IMR-90 (cell line): ENCODE results near the gene POLR3E.
"Not testable (repeated sequence)": the region's sequence is repeated elsewhere in the genome, so short reads cannot be mapped to it uniquely, and the experiment has no call there.

Experiments
- BHLHE40 ChIP-seq: fragments of 150-350 bp; IDR thresholded peaks from 2 replicates; pipeline ENCODE4 v1.6.1; 2016; ENCODE audit warnings: mild to moderate bottlenecking, low read depth, low read length
- CEBPB ChIP-seq: IDR thresholded peaks from 2 replicates; pipeline ENCODE4 v1.6.1; 2012; ENCODE audit warnings: low read depth, low read length, improper control_type of control experiment
- CTCF ChIP-seq: conservative IDR thresholded peaks from 2 replicates; pipeline ENCODE4 v1.5.1; 2012; ENCODE audit warnings: mild to moderate bottlenecking, low read depth, low read length, improper control_type of control experiment
- FOS ChIP-seq: fragments of 150-350 bp; IDR thresholded peaks from 2 replicates; pipeline ENCODE4 v1.6.1; 2016; ENCODE audit warnings: low read depth, low read length
- MAFK ChIP-seq: IDR thresholded peaks from 2 replicates; pipeline ENCODE4 v1.6.1; 2012; ENCODE audit warnings: low read depth, low read length, improper control_type of control experiment
- POLR2A ChIP-seq: IDR thresholded peaks from 2 replicates; pipeline ENCODE4 v1.6.1; 2012; ENCODE audit warnings: mild to moderate bottlenecking, low read depth, low read length
- RAD21 ChIP-seq: IDR thresholded peaks from 2 replicates; pipeline ENCODE4 v1.6.1; 2012; ENCODE audit warnings: low read length, improper control_type of control experiment
- RCOR1 ChIP-seq: IDR thresholded peaks from 2 replicates; pipeline ENCODE4 v1.6.1; 2012; ENCODE audit warnings: mild to moderate bottlenecking, low read length, improper control_type of control experiment; ENCODE audit not compliant: insufficient replicate concordance
- RFX5 ChIP-seq: IDR thresholded peaks from 2 replicates; pipeline ENCODE4 v1.8.0; 2012; ENCODE audit warnings: low read depth, mild to moderate bottlenecking, low read length, moderate library complexity
- TF ChIP-seq, protein P1 (sequence below): fragments of 150-350 bp; IDR thresholded peaks from 2 replicates; pipeline ENCODE4 v1.6.1; 2016; ENCODE audit warnings: low read depth, mild to moderate bottlenecking, low read length, moderate library complexity, borderline replicate concordance

GRCh38 chr16:22301423-22301822 is 4.2 kb downstream of the POLR3E start:
- not testable (repeated sequence) for TF ChIP-seq RAD21, CTCF, MAFK, BHLHE40, POLR2A, FOS, CEBPB, RFX5, RCOR1
- TF ChIP-seq, protein P1, sequence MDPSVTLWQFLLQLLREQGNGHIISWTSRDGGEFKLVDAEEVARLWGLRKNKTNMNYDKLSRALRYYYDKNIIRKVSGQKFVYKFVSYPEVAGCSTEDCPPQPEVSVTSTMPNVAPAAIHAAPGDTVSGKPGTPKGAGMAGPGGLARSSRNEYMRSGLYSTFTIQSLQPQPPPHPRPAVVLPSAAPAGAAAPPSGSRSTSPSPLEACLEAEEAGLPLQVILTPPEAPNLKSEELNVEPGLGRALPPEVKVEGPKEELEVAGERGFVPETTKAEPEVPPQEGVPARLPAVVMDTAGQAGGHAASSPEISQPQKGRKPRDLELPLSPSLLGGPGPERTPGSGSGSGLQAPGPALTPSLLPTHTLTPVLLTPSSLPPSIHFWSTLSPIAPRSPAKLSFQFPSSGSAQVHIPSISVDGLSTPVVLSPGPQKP = not testable (repeated sequence)
